Osteocyte (in vitro differentiated cells): ENCODE results near the gene SNRPN. TPM values are rescaled to one million over a fixed set of nuclear protein-coding genes. Genes with fewer than 3 reads are reported as not detected.

Experiments used
- DNase-seq: peaks from one replicate; pipeline ENCODE4 v3.0.0; 2021; ENCODE audit warnings: mixed read lengths; ENCODE audit not compliant: unreplicated experiment; ENCODE audit errors: extremely low spot score
- H3K27ac Mint-ChIP-seq: one replicate; pipeline ENCODE4 v1.8.0; 2021; ENCODE audit warnings: mild to moderate bottlenecking, mixed read lengths; ENCODE audit not compliant: unreplicated experiment
- H3K27me3 Mint-ChIP-seq: one replicate; pipeline ENCODE4 v1.8.0; 2021; ENCODE audit warnings: mixed read lengths; ENCODE audit not compliant: unreplicated experiment
- H3K36me3 Mint-ChIP-seq: one replicate; pipeline ENCODE4 v1.8.0; 2021; ENCODE audit warnings: mixed read lengths; ENCODE audit not compliant: unreplicated experiment
- H3K4me1 Mint-ChIP-seq: one replicate; pipeline ENCODE4 v1.8.0; 2021; ENCODE audit warnings: mixed read lengths; ENCODE audit not compliant: unreplicated experiment
- H3K4me3 Mint-ChIP-seq: one replicate; pipeline ENCODE4 v1.8.0; 2021; ENCODE audit warnings: mild to moderate bottlenecking, moderate library complexity, mixed read lengths; ENCODE audit not compliant: unreplicated experiment
- H3K9me3 Mint-ChIP-seq: one replicate; pipeline ENCODE4 v1.8.0; 2021; ENCODE audit warnings: mixed read lengths; ENCODE audit not compliant: unreplicated experiment
- CTCF ChIP-seq: fragments of 200-600 bp; sonication (generic); IDR thresholded peaks from 2 replicates; pipeline ENCODE4 v1.5.0; 2021; ENCODE audit warnings: antibody characterized with exemption, mild to moderate bottlenecking, moderate library complexity
- total RNA-seq: library from RNA; stranded (reverse); gene quantifications from 2 replicates; pipeline ENCODE4 v1.2.1, GENCODE V29; 2021

The SNRPN gene
- total RNA-seq, 1 donor from 2014 or later = 102 TPM

- TF ChIP-seq CTCF = no peak
- peaks cover 5% of the 10 kb centered on the region for H3K27me3 Mint-ChIP-seq
- peak; percentile 88 for DNase-seq
- peak overlapping the region; percentile 93 for H3K4me3 Mint-ChIP-seq
- peaks cover 2% of the 10 kb centered on the region for H3K36me3 Mint-ChIP-seq
- H3K9me3 Mint-ChIP-seq = peaks cover 5% of the 10 kb centered on the region
- H3K27ac Mint-ChIP-seq = peak overlapping the region; percentile 88
- peaks cover 16% of the 10 kb centered on the region for H3K4me1 Mint-ChIP-seq
Measured at GRCh38 chr15:24956111-24956838, 1.5 kb downstream of the SNRPN start.

DNA sequence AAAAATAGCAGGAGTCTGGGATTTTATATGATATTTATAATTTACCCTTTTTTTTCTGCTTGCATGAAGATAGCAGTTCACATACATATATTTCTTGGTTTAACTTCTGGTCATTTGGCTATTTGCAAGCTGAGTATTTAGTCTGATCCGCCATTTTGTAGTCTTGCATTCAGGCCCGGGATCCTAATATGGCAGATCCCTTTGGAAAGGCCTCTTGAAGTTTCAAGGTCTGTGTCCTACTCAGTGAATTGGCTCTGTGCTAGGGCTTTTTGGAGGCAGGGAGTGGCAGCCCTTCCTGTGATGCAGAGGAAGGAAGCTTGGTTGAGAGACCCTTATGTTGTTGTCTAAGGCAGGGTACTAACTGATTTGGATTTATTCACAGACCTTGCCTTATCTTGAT lies 2.9 kb downstream of the SNRPN start:
- TF ChIP-seq CTCF = no peak
- Mint-ChIP-seq H3K9me3 (no peaks in the 10 kb centered on the region), H3K27me3 (no peaks in the 10 kb centered on the region), H3K36me3 (peaks cover 2% of the 10 kb centered on the region), H3K27ac (no peak overlapping the region), H3K4me1 (peaks cover 16% of the 10 kb centered on the region), H3K4me3 (peak overlapping the region; percentile 24)
- no peak for DNase-seq

- Mint-ChIP-seq H3K27me3 (no peaks in the 10 kb centered on the region), H3K4me3 (no peak overlapping the region), H3K36me3 (peaks cover 26% of the 10 kb centered on the region), H3K4me1 (peaks cover 12% of the 10 kb centered on the region), H3K27ac (no peak overlapping the region), H3K9me3 (peaks cover 10% of the 10 kb centered on the region)
- DNase-seq = no peak
- TF ChIP-seq CTCF = no peak
Measured at GRCh38 chr15:24961967-24962366, 7.2 kb downstream of the SNRPN start.

- no peak for TF ChIP-seq CTCF
- Mint-ChIP-seq H3K4me1 (peaks cover 5% of the 10 kb centered on the region), H3K27me3 (no peaks in the 10 kb centered on the region)
Measured at GRCh38 chr15:24962880-24963279, 8.1 kb downstream of the SNRPN start.

DNA sequence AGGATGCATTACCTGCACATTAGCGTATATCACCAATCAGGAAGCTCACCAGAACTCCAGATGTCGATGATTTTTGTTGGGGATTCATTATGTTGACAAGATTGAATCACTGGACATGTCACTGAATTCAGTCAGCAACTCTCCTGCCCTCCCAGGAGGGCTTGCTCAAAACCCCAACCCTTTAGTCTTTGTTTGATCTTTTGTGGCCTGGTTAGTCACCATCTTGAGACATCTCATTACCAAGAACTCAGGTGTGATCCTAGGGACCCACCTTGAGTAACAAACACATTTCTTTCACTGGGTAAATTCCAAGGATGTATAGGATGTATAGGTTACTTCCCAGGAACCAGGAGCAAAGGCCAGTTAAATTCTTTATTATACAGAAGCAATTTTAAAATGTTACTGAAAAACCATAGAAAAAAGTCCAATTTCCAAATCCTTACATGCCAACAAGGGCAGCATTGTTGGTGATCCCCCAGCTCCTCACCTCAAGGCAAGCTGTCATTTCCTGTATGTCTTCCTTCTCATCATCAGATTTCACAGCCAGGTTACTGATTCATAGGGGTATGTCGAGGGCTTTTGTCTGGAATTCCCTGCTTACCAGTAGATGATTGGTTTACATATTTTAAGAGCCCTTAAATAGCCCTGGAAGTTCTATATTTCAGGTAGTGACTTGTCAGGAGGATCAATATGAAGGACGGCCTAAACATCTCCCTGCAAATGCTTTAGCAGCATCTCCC lies 11.7 kb downstream of the SNRPN start:
- no peak overlapping the region for H3K27ac Mint-ChIP-seq
- TF ChIP-seq CTCF = no peak
- H3K4me1 Mint-ChIP-seq = no peaks in the 10 kb centered on the region
- no peak overlapping the region for H3K4me3 Mint-ChIP-seq
- H3K9me3 Mint-ChIP-seq = peaks cover 16% of the 10 kb centered on the region
- no peak for DNase-seq
- no peaks in the 10 kb centered on the region for H3K27me3 Mint-ChIP-seq
- peaks cover 44% of the 10 kb centered on the region for H3K36me3 Mint-ChIP-seq

More at GRCh38 chr15:24962880-24963279, 8.1 kb downstream of the SNRPN start:
- DNase-seq = no peak
- Mint-ChIP-seq H3K36me3 (peaks cover 31% of the 10 kb centered on the region), H3K4me3 (no peak overlapping the region), H3K9me3 (peaks cover 10% of the 10 kb centered on the region), H3K27ac (no peak overlapping the region)
